GM19463 (cell line): Measurements from ENCODE around the gene ZNF91.
"Not testable (repeated sequence)": the region's sequence is repeated elsewhere in the genome, so short reads cannot be mapped to it uniquely, and the experiment has no call there.

Experiments
- ATAC-seq: cut with Tn5 transposase; IDR thresholded peaks from one replicate; pipeline ENCODE4 v1.9.1; 2021; ENCODE audit warnings: mild to moderate bottlenecking, moderate library complexity; ENCODE audit not compliant: unreplicated experiment

Gene ZNF91

GRCh38 chr19:23399443-23399842 lies 4.2 kb upstream of the ZNF91 start:
- ATAC-seq = no peak

- ATAC-seq = not testable (repeated sequence)
These were observed 449 bp upstream of the ZNF91 start for GRCh38 chr19:23395722-23396117.

GRCh38 chr19:23394511-23394910 lies 760 bp downstream of the ZNF91 start:
- no peak for ATAC-seq

GRCh38 chr19:23393121-23393520 lies 2.1 kb downstream of the ZNF91 start:
- ATAC-seq = no peak

- no peak for ATAC-seq
These were observed 4.0 kb downstream of the ZNF91 start for GRCh38 chr19:23391236-23391635.

GRCh38 chr19:23385404-23385803 lies 9.9 kb downstream of the ZNF91 start:
- ATAC-seq = no peak

- no peak for ATAC-seq
These were observed 10.4 kb downstream of the ZNF91 start for GRCh38 chr19:23384858-23385257.

- ATAC-seq = no peak
These were observed 11.1 kb downstream of the ZNF91 start for GRCh38 chr19:23384166-23384565.

- ATAC-seq = no peak
These were observed 12.3 kb downstream of the ZNF91 start for GRCh38 chr19:23382955-23383354.

- no peak for ATAC-seq
These were observed 14.2 kb downstream of the ZNF91 start for GRCh38 chr19:23381114-23381513.

- not testable (repeated sequence) for ATAC-seq
These were observed 15.6 kb downstream of the ZNF91 start for GRCh38 chr19:23379671-23380070.

- ATAC-seq = no peak
These were observed 16.3 kb downstream of the ZNF91 start for GRCh38 chr19:23378948-23379347.

- ATAC-seq = no peak
These were observed 18.0 kb downstream of the ZNF91 start for GRCh38 chr19:23377276-23377675.

- ATAC-seq = no peak
These were observed 28.8 kb downstream of the ZNF91 start for GRCh38 chr19:23366437-23366836.

GRCh38 chr19:23366031-23366430 lies 29.2 kb downstream of the ZNF91 start:
- ATAC-seq = not testable (repeated sequence)

- no peak for ATAC-seq
These were observed 30.0 kb downstream of the ZNF91 start for GRCh38 chr19:23365222-23365621.

- ATAC-seq = not testable (repeated sequence)
These were observed 33.4 kb downstream of the ZNF91 start for GRCh38 chr19:23361843-23362242.

- no peak for ATAC-seq
These were observed 43.5 kb downstream of the ZNF91 start for GRCh38 chr19:23351806-23352205.

- no peak for ATAC-seq
These were observed 48.6 kb downstream of the ZNF91 start for GRCh38 chr19:23346696-23347095.

- no peak for ATAC-seq
These were observed 49.4 kb downstream of the ZNF91 start for GRCh38 chr19:23345838-23346237.

GRCh38 chr19:23343434-23344010 lies 51.7 kb downstream of the ZNF91 start:
- ATAC-seq = no peak

GRCh38 chr19:23328211-23328610 lies 67.1 kb downstream of the ZNF91 start:
- ATAC-seq = no peak

- ATAC-seq = no peak
These were observed 73.2 kb downstream of the ZNF91 start for GRCh38 chr19:23321953-23322549.
